H54 (cell line): ENCODE measurements around the gene GRIA1.

Experiments used
- DNase-seq: peaks from one replicate; pipeline ENCODE4 v3.0.0; 2011; ENCODE audit warnings: low spot score, mixed read lengths; ENCODE audit not compliant: insufficient read length
- FAIRE-seq: peaks from 3 replicates; lab custom pipeline; 2011; peaks lifted over from hg19 to GRCh38; lab: Jason Lieb, UNC
- POLR2A ChIP-seq: IDR thresholded peaks from 2 replicates; pipeline ENCODE4 v1.6.1; 2011; ENCODE audit warnings: low read depth, mild to moderate bottlenecking, low read length

GRIA1 gene

DNA sequence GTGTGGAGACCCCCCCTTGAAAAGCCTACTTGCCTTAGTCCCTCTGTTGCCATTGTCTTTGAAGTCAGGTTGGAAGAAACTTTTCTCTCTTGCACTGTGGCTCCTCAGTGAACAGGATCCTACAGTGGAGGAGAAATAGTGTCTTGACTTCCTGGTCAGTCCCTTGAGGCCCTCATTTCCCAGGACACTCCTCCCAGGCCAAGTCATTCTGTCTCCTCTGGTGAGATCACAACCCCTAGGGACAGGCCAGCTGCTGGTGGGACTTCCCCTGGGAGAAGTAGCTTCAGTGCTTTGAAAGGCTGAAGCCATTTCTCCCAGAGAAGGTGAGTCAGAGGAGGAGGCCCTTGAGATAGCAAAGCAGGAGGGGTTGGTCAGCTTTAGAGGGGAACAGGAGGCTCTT is 10.1 kb upstream of the GRIA1 start:
- no peak for DNase-seq
- no peak for TF ChIP-seq POLR2A
- FAIRE-seq, result no peak

DNA sequence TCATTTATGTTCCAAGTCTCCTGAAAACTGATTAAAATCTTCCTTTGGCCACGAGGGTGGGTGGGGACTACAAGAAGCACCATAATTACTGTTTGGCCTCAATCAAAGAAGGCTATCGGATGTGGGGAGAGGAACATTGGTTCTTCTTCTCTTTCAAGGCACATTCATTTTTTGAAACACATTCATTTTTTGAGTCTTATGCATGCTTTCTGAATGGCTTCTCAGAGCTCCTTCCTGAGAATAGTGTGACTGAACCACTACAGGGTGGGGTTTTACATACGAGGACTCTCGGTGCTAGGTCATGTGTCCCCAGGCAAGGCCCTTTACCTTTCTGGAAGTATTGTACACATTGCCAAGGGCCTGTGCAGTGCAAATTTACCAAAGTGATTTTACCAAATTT is 7.0 kb upstream of the GRIA1 start:
- no peak for TF ChIP-seq POLR2A
- DNase-seq (no peak), FAIRE-seq (no peak)

DNA sequence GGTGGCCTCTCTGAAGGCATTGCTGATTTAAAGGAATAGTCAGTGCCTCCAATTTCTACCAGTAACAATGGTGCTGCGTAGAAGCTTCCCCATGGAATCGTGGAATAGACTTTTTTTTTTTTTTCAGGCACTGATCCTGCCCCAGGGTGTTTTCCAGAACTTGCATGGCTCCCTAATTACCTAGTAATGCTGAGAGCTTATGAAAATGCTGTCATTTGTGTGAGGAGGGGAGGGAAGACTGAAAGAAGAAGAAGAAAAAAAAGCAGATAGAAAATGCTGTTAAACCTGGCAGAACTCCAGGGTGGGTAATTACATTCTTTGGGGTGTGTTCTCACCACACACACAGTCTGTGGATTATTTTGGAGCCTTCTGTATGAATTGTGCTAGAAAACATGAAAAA is 4.8 kb upstream of the GRIA1 start:
- FAIRE-seq (no peak), DNase-seq (no peak)
- TF ChIP-seq POLR2A, result no peak

GRCh38 chr5:153486771-153487170 is 3.7 kb upstream of the GRIA1 start:
- TF ChIP-seq POLR2A, result no peak
- FAIRE-seq, result no peak
- no peak for DNase-seq

DNA sequence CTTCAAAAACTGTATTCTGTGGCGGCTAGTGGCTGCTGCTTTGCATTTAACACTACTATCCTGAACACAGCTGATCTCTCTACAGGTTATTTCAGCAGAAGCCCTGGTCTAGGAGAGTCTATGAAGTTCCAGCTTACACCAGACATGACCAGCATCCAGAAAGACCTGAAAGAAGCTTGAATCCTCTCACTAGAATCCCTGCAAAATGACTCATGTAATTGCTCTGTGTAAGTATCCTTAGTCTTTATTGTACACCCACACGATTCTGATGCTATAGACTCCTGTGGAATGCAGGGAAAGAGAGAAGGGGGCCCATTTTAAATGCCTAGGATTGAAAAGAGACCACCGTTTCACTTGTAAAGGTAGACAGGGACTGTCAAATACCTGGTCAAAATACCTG is 859 bp upstream of the GRIA1 start:
- DNase-seq (no peak), FAIRE-seq (no peak)
- no peak for TF ChIP-seq POLR2A

DNA sequence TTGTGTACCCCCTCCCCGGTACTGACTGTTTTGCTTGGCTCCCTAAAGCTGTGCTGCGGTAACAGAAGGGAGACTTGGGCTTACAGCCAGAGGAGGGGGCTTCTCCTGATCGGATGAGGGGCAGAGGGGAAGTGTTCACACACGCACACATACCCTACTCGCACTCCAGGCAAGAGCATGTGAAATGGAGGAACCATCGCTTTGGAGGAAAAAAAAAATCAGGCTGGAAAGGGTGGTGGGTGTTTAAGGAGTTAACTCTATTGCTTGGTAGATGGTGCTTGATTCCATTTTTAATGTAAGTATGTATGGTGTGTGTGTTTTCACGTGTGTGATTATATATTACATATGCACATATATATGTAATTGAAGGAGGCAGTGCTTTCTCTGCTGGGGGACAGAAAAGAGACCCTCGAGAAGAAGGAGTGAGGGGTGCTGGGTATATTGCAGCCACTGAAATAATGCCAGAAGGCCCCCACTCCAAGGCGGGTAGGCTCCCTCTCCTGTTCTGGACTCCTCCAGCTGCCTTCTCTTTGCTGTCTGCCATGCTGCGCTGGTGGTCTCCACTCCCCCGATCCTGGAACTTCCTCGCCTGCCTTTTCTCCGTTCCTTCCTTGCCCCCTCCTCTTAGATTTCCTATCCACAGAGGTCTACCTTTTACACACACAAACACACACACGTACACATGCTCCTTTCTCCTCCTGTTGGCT is 721 bp downstream of the GRIA1 start:
- DNase-seq (no peak), FAIRE-seq (no peak)
- no peak for TF ChIP-seq POLR2A

GRCh38 chr5:153491856-153492255 is 1.4 kb downstream of the GRIA1 start:
- no peak for DNase-seq
- FAIRE-seq, result no peak

GRCh38 chr5:153496835-153497234 is 6.4 kb downstream of the GRIA1 start:
- TF ChIP-seq POLR2A, result no peak
- no peak for DNase-seq
- peak; percentile 48 for FAIRE-seq

More at GRCh38 chr5:153491856-153492255, 1.4 kb downstream of the GRIA1 start:
- TF ChIP-seq POLR2A, result no peak

DNA sequence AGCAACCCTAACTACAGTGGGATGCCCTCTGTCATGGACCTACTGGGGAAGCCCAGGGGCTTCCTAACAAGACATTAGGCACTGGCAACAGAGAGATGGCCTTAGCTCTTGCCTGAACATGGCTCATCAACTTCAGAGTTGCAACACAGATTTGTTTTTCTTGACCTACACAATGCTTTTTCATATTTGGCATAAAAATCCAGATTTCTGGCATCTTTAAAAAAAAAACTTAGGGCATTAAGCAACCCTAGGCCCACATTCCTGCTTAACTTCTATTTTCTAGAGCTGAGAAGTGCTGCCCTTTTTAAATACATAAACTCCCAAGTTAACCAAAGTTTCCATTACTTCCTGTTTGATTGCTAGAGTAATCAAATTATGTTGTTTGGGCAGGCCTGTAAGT is 8.0 kb downstream of the GRIA1 start:
- TF ChIP-seq POLR2A, result no peak
- FAIRE-seq, result no peak
- DNase-seq, result no peak

DNA sequence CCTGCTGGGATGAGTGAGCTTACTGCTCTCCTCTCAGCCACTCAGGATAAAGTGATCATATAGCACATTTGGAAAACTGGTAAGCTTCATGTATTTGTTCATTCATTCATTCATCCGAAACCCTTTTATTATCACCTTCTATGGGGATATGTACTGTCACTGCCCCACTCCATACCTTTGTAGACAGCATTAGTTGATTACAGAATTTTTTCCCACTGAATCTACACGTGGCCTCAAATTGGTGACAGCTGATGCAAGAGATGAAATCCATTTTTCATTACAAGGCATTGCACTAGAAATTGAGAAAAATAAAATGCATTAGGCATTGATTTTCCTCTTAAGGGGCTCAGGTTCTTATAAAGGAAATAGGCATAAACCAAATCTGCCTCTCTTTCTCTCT is 9.7 kb downstream of the GRIA1 start:
- FAIRE-seq (no peak), DNase-seq (no peak)
- no peak for TF ChIP-seq POLR2A

DNA sequence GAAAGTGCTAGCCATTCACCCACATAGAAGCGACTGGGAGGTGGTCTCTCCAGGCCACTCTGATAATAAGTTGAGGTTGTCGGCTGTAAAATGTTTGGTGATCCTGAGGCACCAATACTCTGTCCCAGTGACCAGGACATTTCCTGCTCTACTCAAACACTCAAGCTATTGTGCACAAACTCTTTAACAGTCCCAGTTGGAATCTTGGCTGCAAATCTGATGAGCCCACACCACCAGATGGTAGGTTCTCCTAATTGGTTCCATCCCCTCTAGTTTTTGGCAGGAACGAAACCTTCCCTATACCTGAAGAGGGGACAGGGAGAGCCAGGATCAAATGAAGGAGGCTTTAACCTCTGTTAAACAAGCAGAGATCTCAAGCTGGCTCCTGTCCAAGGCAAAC is 14.3 kb downstream of the GRIA1 start:
- FAIRE-seq (no peak), DNase-seq (no peak)

GRCh38 chr5:153508700-153509099 is 18.2 kb downstream of the GRIA1 start:
- no peak for TF ChIP-seq POLR2A
- no peak for FAIRE-seq
- DNase-seq, result no peak

More for the DNA sequence above, 14.3 kb downstream of the GRIA1 start:
- TF ChIP-seq POLR2A, result no peak

- DNase-seq (no peak), FAIRE-seq (no peak)
- TF ChIP-seq POLR2A, result no peak
Measured at GRCh38 chr5:153511622-153512021, 21.2 kb downstream of the GRIA1 start.

DNA sequence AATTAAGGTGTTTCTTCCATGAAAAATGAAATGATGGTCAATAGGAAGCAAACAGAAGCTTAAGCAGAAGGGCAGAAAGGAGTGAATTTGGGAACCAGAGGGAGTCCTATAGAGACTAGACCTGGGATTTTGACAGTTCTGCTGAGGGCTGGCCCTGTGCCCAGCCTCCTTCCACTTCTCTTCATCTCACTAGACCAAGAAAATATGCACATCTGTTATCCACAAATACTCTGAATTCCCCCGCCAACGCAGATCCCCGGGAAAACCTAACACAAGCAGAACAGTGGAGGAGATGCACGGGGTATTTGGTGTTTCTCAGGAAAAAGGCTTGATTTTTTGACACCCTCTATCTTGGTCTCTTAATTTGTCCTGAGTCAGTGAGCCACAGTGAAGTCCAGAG is 22.7 kb downstream of the GRIA1 start:
- TF ChIP-seq POLR2A, result no peak
- FAIRE-seq (no peak), DNase-seq (no peak)

- no peak for FAIRE-seq
- DNase-seq, result no peak
Measured at GRCh38 chr5:153515301-153515700, 24.8 kb downstream of the GRIA1 start.

More at GRCh38 chr5:153515301-153515700, 24.8 kb downstream of the GRIA1 start:
- no peak for TF ChIP-seq POLR2A
